ENCODE results near the gene CCDC85C.

CCDC85C gene

DNA sequence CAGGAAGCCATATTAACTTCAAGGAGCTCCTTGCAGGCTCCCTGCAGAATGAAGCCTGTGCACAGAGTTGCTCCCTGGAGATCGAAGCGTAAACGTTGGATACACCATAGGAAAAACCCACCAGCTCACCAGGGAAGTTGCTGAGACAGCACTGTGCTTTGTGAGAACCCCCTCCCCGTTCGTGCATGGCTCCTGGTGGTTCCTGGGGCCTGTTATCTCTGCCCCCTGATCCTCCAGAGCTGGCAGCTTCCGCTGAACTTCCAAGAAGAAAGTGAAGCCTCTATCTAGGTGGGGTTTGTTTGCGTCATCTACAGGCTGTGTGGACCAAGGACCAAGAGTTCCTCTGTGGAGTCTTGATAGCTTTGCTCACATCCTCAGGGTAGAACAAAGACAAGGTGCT, 2.4 kb upstream of the CCDC85C start:
- intact Hi-C loops (cut with DNase I; ENCODE audit: low total_unique reads), result no loop called here
- TF ChIP-seq, protein P1, sequence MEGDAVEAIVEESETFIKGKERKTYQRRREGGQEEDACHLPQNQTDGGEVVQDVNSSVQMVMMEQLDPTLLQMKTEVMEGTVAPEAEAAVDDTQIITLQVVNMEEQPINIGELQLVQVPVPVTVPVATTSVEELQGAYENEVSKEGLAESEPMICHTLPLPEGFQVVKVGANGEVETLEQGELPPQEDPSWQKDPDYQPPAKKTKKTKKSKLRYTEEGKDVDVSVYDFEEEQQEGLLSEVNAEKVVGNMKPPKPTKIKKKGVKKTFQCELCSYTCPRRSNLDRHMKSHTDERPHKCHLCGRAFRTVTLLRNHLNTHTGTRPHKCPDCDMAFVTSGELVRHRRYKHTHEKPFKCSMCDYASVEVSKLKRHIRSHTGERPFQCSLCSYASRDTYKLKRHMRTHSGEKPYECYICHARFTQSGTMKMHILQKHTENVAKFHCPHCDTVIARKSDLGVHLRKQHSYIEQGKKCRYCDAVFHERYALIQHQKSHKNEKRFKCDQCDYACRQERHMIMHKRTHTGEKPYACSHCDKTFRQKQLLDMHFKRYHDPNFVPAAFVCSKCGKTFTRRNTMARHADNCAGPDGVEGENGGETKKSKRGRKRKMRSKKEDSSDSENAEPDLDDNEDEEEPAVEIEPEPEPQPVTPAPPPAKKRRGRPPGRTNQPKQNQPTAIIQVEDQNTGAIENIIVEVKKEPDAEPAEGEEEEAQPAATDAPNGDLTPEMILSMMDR (IDR thresholded peaks at IDR 0.05), result no peak
- H3K9me3 ChIP-seq, result no peaks in the 10 kb centered on the region
- H3K4me1 ChIP-seq, result peaks cover 0 to 31% (median 18%) of the 10 kb centered on the region in 4 donors
- no peaks in the 10 kb centered on the region for H3K36me3 ChIP-seq
- no peak overlapping the region for H3K27ac ChIP-seq
- no peak for DNase-seq
- H3K4me3 ChIP-seq, result no peak overlapping the region
- H3K27me3 ChIP-seq, result no peaks in the 10 kb centered on the region

DNA sequence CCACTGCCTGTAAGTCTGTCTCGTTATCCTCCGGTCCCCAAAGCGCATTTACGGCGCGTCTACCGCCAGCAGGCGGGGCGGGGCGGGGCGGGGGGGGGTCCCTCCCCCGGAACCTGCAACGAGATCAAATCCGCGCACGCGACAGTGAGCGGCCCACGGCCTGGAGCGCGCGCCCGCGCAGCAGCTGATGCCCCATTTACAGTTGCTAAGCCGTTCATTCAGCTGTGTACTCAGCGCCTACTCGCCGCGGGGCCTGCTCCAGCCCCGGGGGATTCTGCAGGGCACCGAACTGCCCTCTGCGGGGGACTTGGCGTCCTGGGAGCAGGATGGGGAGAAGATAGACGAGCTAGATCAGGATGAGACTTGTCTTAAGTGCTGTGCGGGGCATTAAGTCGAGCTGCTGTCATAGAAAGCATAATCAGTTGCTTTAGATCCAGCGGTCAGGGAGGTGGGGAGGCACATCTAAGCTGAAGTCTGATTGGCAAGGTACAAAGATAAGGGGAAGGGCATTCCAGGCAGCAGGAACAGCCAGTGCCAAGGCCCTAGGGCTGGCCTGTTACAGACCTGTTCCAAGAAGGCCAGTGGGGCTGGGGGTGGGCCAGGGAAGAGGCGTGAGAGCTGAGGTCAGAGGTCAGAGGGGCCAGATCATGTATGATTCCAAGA, 1.4 kb upstream of the CCDC85C start:
- no peaks in the 10 kb centered on the region for H3K9me3 ChIP-seq
- intact Hi-C loops (cut with DNase I; ENCODE audit: low total_unique reads), result loop anchor here (2.0 kb wide), 1 partner anchor 43 kb away; no protein-coding TSS in a partner anchor

DNA sequence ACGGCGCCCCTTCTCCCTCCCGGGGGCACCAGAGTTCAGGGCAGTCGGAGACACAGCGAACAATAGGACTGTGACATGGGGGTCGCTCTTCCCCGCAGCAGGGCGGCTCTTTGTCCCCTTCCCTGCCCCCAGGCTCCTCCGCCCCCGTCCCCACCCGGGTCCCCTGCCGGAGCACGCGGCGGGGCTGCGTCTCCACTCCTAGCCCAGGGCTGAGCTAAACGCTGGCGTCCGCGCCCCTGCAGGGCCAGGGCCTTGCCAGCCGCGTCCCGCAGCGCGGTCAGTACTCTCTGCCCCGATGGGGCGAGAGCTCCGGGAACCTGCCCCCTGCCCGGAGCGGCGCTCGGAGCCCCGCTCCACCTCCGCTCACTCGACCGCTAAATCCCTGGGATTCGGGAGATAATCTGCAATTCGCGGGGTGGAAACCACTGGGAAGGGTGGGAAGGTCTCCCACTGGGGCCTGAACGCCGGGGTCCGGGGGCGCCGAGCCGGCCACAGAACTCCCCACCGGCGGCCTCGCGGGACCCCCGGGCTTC, 825 bp upstream of the CCDC85C start:
- peak in 1 of 2 donors; percentile 72 for DNase-seq
- Histone ChIP-seq H3K4me3 (peak overlapping the region; percentile 86 to 90), H3K27ac (peak overlapping the region; percentile 77 to 94), H3K4me1 (peaks cover 0 to 35% (median 19%) of the 10 kb centered on the region in 4 donors), H3K27me3 (no peaks in the 10 kb centered on the region), H3K9me3 (no peaks in the 10 kb centered on the region), H3K36me3 (no peaks in the 10 kb centered on the region)
- intact Hi-C loops (cut with DNase I; ENCODE audit: low total_unique reads), result loop anchor here (2.0 kb wide), 1 partner anchor 42 kb away; no protein-coding TSS in a partner anchor
- TF ChIP-seq, protein P1 (IDR thresholded peaks at IDR 0.05), result no peak

More for the DNA sequence above, 1.4 kb upstream of the CCDC85C start:
- TF ChIP-seq, protein P1 (IDR thresholded peaks at IDR 0.05), result no peak
- H3K27me3 ChIP-seq, result no peaks in the 10 kb centered on the region
- no peaks in the 10 kb centered on the region for H3K36me3 ChIP-seq
- H3K4me3 ChIP-seq, result peak overlapping the region; percentile 86 to 90
- DNase-seq, result peak; percentile 44 to 78
- peak overlapping the region; percentile 77 to 94 for H3K27ac ChIP-seq
- peaks cover 0 to 32% (median 19%) of the 10 kb centered on the region in 4 donors for H3K4me1 ChIP-seq

DNA sequence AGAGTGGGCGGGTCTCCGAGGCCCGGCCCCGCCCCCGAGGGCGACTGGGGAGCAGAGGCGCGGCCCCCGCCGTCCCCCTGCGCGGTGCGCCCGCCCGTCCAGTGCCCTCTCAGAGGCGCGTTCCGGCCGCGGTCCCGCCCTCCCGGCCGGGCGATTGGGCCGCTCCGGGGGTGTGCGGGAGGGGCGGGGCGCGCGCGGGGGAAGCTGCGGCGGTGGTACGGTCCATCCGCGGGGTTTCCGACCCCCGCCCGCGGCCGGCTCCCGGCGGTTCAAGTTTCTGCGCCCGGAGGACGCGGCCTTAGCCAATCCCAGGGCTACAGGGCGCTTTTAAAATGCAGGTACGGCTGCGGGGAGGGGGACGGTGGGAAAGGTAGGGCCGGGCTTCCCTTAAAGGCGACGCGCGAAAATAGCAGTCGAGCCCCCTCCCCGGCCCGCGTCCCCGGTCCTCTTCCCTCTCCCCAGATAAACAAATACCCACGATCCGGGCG, 315 bp upstream of the CCDC85C start:
- TF ChIP-seq, protein P1 (IDR thresholded peaks at IDR 0.05), result no peak
- Histone ChIP-seq H3K4me1 (peaks cover 0 to 35% (median 19%) of the 10 kb centered on the region in 4 donors), H3K36me3 (no peaks in the 10 kb centered on the region), H3K9me3 (no peaks in the 10 kb centered on the region), H3K27me3 (no peaks in the 10 kb centered on the region), H3K4me3 (peak overlapping the region; percentile 86 to 90), H3K27ac (peak overlapping the region; percentile 77 to 94)
- DNase-seq, result peak; percentile 90 to 97
- intact Hi-C loops (cut with DNase I; ENCODE audit: low total_unique reads), result loop anchor here (2.0 kb wide), 1 partner anchor 42 kb away; no protein-coding TSS in a partner anchor

DNA sequence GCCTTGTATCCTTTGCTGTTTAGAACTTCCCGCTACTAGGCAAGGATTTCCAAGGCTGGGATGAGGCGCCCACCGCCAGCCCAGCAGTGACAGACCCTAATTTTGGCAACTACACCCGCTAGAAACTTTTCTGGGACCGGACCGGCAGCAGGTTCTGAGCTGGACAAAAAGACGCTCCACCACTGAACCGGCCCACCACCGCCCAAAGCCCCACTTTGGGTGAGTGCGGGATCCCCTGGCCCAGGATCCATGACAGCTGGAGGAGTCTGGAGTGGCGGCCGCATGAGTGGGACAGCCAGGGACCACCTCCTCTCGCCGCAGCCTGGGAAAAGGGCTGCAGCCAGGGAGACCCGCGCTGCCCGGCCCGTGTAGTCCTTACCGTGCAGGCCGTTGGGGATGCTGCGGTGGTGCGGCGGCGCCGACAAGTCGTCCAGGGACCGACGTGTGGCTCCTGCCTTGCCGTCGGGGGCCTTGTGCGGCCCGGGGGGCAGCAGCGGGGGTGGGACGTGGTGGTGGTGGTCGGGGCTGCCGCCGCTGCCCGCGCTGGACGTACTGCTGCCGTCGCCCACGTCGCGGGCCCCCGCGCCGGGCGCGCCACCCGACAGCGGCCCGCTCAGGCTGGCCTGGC, 1.1 kb downstream of the CCDC85C start:
- Histone ChIP-seq H3K4me3 (peak overlapping the region; percentile 86 to 90), H3K36me3 (no peaks in the 10 kb centered on the region), H3K27ac (no peak overlapping the region), H3K4me1 (peaks cover 0 to 35% (median 19%) of the 10 kb centered on the region in 4 donors), H3K9me3 (no peaks in the 10 kb centered on the region), H3K27me3 (no peaks in the 10 kb centered on the region)
- TF ChIP-seq, protein P1 (IDR thresholded peaks at IDR 0.05), result no peak
- DNase-seq, result no peak
- intact Hi-C loops (cut with DNase I; ENCODE audit: low total_unique reads), result loop anchor here (2.0 kb wide), 1 partner anchor 78 kb away; no protein-coding TSS in a partner anchor

Measured in tibial artery (tissue), 4 donors.